PFSK-1 (cell line): ENCODE measurements around the gene MED15.

Source experiments
- FOXP2 ChIP-seq: optimal IDR thresholded peaks from 2 replicates; pipeline ENCODE3; 2011; ENCODE audit warnings: borderline replicate concordance, control low read depth, inconsistent platforms; ENCODE audit not compliant: insufficient read depth; ENCODE audit errors: extremely low read length, extremely low read depth
- POLR2AphosphoS5 ChIP-seq: IDR thresholded peaks from 2 replicates; pipeline ENCODE4 v1.6.1; 2012; ENCODE audit warnings: low read depth, mild to moderate bottlenecking, control low read depth, low read length, moderate library complexity
- SIN3A ChIP-seq: IDR thresholded peaks from 2 replicates; pipeline ENCODE4 v1.6.1; 2012; ENCODE audit warnings: mild to moderate bottlenecking, low read length, moderate library complexity, borderline replicate concordance; ENCODE audit not compliant: insufficient read depth
- TAF1 ChIP-seq: IDR thresholded peaks from 2 replicates; pipeline ENCODE4 v1.6.1; 2012; ENCODE audit warnings: low read length, control low read depth, borderline replicate concordance; ENCODE audit not compliant: insufficient read depth
- TF ChIP-seq, protein P1 (sequence below), 2 experiments: IDR thresholded peaks; 2 replicates each; pipeline versions ENCODE4 v1.6.1 to v1.8.0; 2011 to 2012; ENCODE audit warnings: low read depth in 2 of 2, low read length in 2 of 2, control low read depth in 1 of 2, inconsistent platforms in 1 of 2, mild to moderate bottlenecking in 1 of 2, moderate library complexity in 1 of 2; ENCODE audit not compliant: insufficient read depth in 1 of 2

The MED15 gene

DNA sequence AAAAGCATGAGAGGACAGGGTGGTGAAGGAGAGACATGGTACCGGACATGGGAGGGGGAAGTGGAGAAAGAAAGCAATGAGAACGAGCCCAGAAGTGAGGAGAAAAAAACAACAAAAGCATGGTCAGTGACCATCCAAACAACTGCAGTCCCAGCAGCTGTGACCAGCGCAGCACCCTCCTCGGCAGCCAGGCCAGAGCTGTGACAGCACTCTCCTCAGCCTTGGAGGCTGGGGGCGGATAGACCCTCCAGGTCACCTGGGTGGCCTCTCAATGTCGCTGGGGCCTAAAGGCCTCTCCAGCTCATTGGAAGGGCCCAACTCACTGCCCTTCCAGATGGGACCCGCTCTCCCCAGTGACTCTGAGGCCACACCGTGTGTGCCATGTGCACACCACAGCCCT, 103.3 kb downstream of the MED15 start:
- TF ChIP-seq POLR2AphosphoS5 (no peak), FOXP2 (no peak)

- TF ChIP-seq POLR2AphosphoS5 (no peak), SIN3A (no peak), FOXP2 (no peak), TAF1 (no peak)
- TF ChIP-seq, protein P1, sequence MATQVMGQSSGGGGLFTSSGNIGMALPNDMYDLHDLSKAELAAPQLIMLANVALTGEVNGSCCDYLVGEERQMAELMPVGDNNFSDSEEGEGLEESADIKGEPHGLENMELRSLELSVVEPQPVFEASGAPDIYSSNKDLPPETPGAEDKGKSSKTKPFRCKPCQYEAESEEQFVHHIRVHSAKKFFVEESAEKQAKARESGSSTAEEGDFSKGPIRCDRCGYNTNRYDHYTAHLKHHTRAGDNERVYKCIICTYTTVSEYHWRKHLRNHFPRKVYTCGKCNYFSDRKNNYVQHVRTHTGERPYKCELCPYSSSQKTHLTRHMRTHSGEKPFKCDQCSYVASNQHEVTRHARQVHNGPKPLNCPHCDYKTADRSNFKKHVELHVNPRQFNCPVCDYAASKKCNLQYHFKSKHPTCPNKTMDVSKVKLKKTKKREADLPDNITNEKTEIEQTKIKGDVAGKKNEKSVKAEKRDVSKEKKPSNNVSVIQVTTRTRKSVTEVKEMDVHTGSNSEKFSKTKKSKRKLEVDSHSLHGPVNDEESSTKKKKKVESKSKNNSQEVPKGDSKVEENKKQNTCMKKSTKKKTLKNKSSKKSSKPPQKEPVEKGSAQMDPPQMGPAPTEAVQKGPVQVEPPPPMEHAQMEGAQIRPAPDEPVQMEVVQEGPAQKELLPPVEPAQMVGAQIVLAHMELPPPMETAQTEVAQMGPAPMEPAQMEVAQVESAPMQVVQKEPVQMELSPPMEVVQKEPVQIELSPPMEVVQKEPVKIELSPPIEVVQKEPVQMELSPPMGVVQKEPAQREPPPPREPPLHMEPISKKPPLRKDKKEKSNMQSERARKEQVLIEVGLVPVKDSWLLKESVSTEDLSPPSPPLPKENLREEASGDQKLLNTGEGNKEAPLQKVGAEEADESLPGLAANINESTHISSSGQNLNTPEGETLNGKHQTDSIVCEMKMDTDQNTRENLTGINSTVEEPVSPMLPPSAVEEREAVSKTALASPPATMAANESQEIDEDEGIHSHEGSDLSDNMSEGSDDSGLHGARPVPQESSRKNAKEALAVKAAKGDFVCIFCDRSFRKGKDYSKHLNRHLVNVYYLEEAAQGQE (IDR thresholded peaks at IDR 0.05; ENCODE audit: insufficient read depth in 1 of 2, low read depth in 2 of 2, low read length in 2 of 2): no peak
These were observed 104.0 kb downstream of the MED15 start for GRCh38 chr22:20611418-20611817.

DNA sequence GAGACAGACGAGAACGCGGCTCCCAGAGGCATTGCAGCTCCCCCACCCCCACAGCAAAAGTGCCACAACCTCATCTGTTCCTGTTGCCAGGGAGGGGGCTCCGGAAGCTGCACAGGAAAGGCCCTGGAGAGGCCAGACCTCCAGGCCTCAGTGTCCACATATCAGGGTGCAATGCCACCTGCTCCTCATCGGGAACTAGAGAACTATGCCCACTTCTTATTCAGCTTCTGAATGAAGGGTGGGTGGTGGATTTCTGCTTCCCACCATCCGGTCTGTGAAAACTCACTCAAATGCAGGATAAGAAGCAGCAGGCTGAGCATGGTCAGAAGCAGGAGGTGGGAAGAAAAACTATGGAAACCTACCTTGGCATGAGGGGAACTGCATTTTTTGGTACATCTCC, 105.9 kb downstream of the MED15 start:
- TF ChIP-seq, protein P1 (IDR thresholded peaks at IDR 0.05; ENCODE audit: insufficient read depth in 1 of 2, low read depth in 2 of 2, low read length in 2 of 2): no peak
- TF ChIP-seq FOXP2 (no peak), SIN3A (no peak), TAF1 (no peak), POLR2AphosphoS5 (no peak)

DNA sequence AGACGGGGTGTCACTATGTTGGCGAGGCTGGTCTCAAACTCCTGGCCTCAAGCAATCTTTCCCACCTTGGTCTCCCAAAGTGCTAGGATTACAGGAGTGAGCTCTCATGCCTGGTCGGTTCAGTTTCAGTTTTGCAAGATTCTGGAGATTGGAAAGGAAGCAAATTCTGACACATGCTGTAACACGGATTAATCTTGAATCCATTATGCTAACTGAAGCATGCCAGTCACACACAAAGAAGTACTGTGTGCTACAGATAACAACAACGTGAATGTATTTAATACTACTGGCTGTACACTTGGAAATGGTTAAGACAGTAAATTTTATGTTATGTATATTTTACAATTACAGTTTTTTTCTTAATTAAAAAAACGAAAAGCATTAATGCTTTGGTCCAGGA, 107.6 kb downstream of the MED15 start:
- TF ChIP-seq SIN3A (no peak), POLR2AphosphoS5 (no peak), TAF1 (no peak)

GRCh38 chr22:20615533-20616450, 108.4 kb downstream of the MED15 start:
- TF ChIP-seq FOXP2: no peak
- no peak for TF ChIP-seq SIN3A
- TF ChIP-seq, protein P1 (IDR thresholded peaks at IDR 0.05; ENCODE audit: insufficient read depth in 1 of 2, low read depth in 2 of 2, low read length in 2 of 2): no peak
- no peak for TF ChIP-seq TAF1
- no peak for TF ChIP-seq POLR2AphosphoS5

- TF ChIP-seq, protein P1 (IDR thresholded peaks at IDR 0.05; ENCODE audit: insufficient read depth in 1 of 2, low read depth in 2 of 2, low read length in 2 of 2): no peak
- TF ChIP-seq FOXP2 (no peak), TAF1 (no peak), SIN3A (no peak), POLR2AphosphoS5 (no peak)
These were observed 109.1 kb downstream of the MED15 start for GRCh38 chr22:20616451-20617043.
